Ectodermal cell (in vitro differentiated cells): ENCODE data around the gene MEN1.

ENCODE experiments used
- H3K27ac ChIP-seq: 2 replicates; pipeline ENCODE4 v1.7.0; 2013; ENCODE audit warnings: mild to moderate bottlenecking, low read depth, low read length; ENCODE audit not compliant: insufficient read depth, poor library complexity, severe bottlenecking
- H3K27me3 ChIP-seq: 2 replicates; pipeline ENCODE4 v1.7.0; 2013; ENCODE audit warnings: mild to moderate bottlenecking, low read length; ENCODE audit not compliant: insufficient read depth, control insufficient read depth, poor library complexity, severe bottlenecking
- H3K36me3 ChIP-seq: one replicate; pipeline ENCODE4 v1.7.0; 2013; ENCODE audit warnings: low read length; ENCODE audit not compliant: control insufficient read depth, insufficient read depth
- H3K4me1 ChIP-seq: one replicate; pipeline ENCODE4 v1.7.0; 2013; ENCODE audit warnings: low read length; ENCODE audit not compliant: control insufficient read depth, insufficient read depth
- H3K4me3 ChIP-seq: 2 replicates; pipeline ENCODE4 v1.7.0; 2013; ENCODE audit warnings: low read depth, low read length, control low read depth; ENCODE audit not compliant: insufficient read depth
- H3K9me3 ChIP-seq: 2 replicates; pipeline ENCODE4 v1.7.0; 2013; ENCODE audit warnings: mild to moderate bottlenecking, low read length, moderate library complexity; ENCODE audit not compliant: control insufficient read depth
- WGBS, 2 experiments: methylation state at CpG; one replicate each; pipeline ENCODE4 v1.1.7; 2013; ENCODE audit warnings: missing lambda C conversion rate in 2 of 2; 5-methylcytosine and 5-hydroxymethylcytosine counted together

MEN1 gene

GRCh38 chr11:64845129-64845775, 34.9 kb upstream of the MEN1 start:
- Histone ChIP-seq H3K9me3 (no peaks in the 10 kb centered on the region), H3K36me3 (no peaks in the 10 kb centered on the region), H3K4me3 (peak overlapping the region; percentile 57), H3K27ac (no peak overlapping the region), H3K4me1 (peaks cover 22% of the 10 kb centered on the region), H3K27me3 (peaks cover 22% of the 10 kb centered on the region)
- 28 to 30% methylated on average over 9 of the region's 9 CpGs for WGBS, 2 experiments

GRCh38 chr11:64844330-64845128, 34.2 kb upstream of the MEN1 start, which contains the start of gene CDC42BPG:
Gene CDC42BPG, minus strand, starts transcription at chr11:64844653. Its CDS starts 84 bp downstream, at chr11:64844569.
- H3K36me3 ChIP-seq: no peaks in the 10 kb centered on the region
- peak within 1 kb of the TSS; percentile 57 for H3K4me3 ChIP-seq
- WGBS, 2 experiments: 1% methylated on average over 96 of the region's 96 CpGs
- H3K27me3 ChIP-seq: peaks cover 22% of the 10 kb centered on the region
- peaks cover 22% of the 10 kb centered on the region for H3K4me1 ChIP-seq
- no peak within 1 kb of the TSS for H3K27ac ChIP-seq
- no peaks in the 10 kb centered on the region for H3K9me3 ChIP-seq

- 53 to 54% methylated on average over 27 of the region's 27 CpGs for WGBS, 2 experiments
- Histone ChIP-seq H3K27ac (no peak overlapping the region), H3K9me3 (no peaks in the 10 kb centered on the region), H3K4me3 (peak overlapping the region; percentile 57), H3K4me1 (peaks cover 22% of the 10 kb centered on the region), H3K36me3 (no peaks in the 10 kb centered on the region), H3K27me3 (peaks cover 22% of the 10 kb centered on the region)
Measured at GRCh38 chr11:64843686-64844329, 33.5 kb upstream of the MEN1 start.

GRCh38 chr11:64842851-64843685, 32.7 kb upstream of the MEN1 start:
- Histone ChIP-seq H3K27me3 (peaks cover 22% of the 10 kb centered on the region), H3K9me3 (no peaks in the 10 kb centered on the region), H3K27ac (no peak overlapping the region), H3K36me3 (no peaks in the 10 kb centered on the region), H3K4me1 (peaks cover 22% of the 10 kb centered on the region), H3K4me3 (no peak overlapping the region)
- WGBS, 2 experiments: 62 to 64% methylated on average over 19 of the region's 19 CpGs

- Histone ChIP-seq H3K27me3 (peaks cover 22% of the 10 kb centered on the region), H3K36me3 (no peaks in the 10 kb centered on the region), H3K4me1 (peaks cover 22% of the 10 kb centered on the region), H3K9me3 (no peaks in the 10 kb centered on the region), H3K4me3 (no peak overlapping the region), H3K27ac (no peak overlapping the region)
- WGBS, 2 experiments: 59% methylated on average over 6 of the region's 6 CpGs
Measured at GRCh38 chr11:64842366-64842759, 32.0 kb upstream of the MEN1 start.

GRCh38 chr11:64841592-64842365, 31.4 kb upstream of the MEN1 start:
- Histone ChIP-seq H3K4me3 (no peak overlapping the region), H3K36me3 (no peaks in the 10 kb centered on the region), H3K4me1 (peaks cover 22% of the 10 kb centered on the region), H3K27me3 (peaks cover 22% of the 10 kb centered on the region), H3K9me3 (no peaks in the 10 kb centered on the region), H3K27ac (no peak overlapping the region)
- 87 to 88% methylated on average over 15 of the region's 15 CpGs for WGBS, 2 experiments

- Histone ChIP-seq H3K9me3 (no peaks in the 10 kb centered on the region), H3K4me3 (no peak overlapping the region)
- WGBS, 2 experiments: 94 to 96% methylated on average over 24 of the region's 24 CpGs
Measured at GRCh38 chr11:64839887-64840782, 29.8 kb upstream of the MEN1 start.

GRCh38 chr11:64839335-64839734, 29.0 kb upstream of the MEN1 start:
- no peaks in the 10 kb centered on the region for H3K9me3 ChIP-seq
- H3K27ac ChIP-seq: no peak overlapping the region
- WGBS, 2 experiments: 92 to 94% methylated on average over 13 of the region's 13 CpGs
- peaks cover 22% of the 10 kb centered on the region for H3K4me1 ChIP-seq
- no peak overlapping the region for H3K4me3 ChIP-seq
- H3K36me3 ChIP-seq: no peaks in the 10 kb centered on the region
- peaks cover 11% of the 10 kb centered on the region for H3K27me3 ChIP-seq

More at GRCh38 chr11:64839887-64840782, 29.8 kb upstream of the MEN1 start:
- peaks cover 19% of the 10 kb centered on the region for H3K27me3 ChIP-seq
- H3K36me3 ChIP-seq: no peaks in the 10 kb centered on the region
- H3K27ac ChIP-seq: no peak overlapping the region
- peaks cover 22% of the 10 kb centered on the region for H3K4me1 ChIP-seq
